ENCODE measurements around the gene CNN2. TPM values are rescaled to one million over a fixed set of nuclear protein-coding genes. Genes with fewer than 3 reads are reported as not detected.

Gene CNN2
- total RNA-seq, 5 donors from 2014 or later (not counting 1 experiment from before 2014, with no cell fraction given): 239 to 385 (median 314) TPM

GRCh38 chr19:1086613-1087012 lies 60.2 kb downstream of the CNN2 start:
- H3K27ac Mint-ChIP-seq: peak overlapping the region in 1 of 2 donors; percentile 52
- H3K4me3 Mint-ChIP-seq: peak overlapping the region in 1 of 3 donors; percentile 76
- H3K36me3 ChIP-seq (ENCODE audit: control insufficient read depth in 2 of 2, extremely low read depth in 1 of 2, insufficient read depth in 1 of 2, low read length in 1 of 2): peaks cover 38 to 73% of the 10 kb centered on the region in 2 donors
- ChIA-PET CTCF (no interaction called here), POLR2A (interaction anchor here (0.6 to 0.7 kb wide), 4 partner anchors 9 to 45 kb away, joined by 3 read pairs; no protein-coding TSS in a partner anchor)
- peaks cover 17 to 96% of the 10 kb centered on the region in 2 experiments for H3K4me1 ChIP-seq (ENCODE audit: control insufficient read depth in 1 of 2, extremely low read depth in 1 of 2, insufficient read depth in 2 of 2, low read length in 2 of 2)
- H3K27me3 Mint-ChIP-seq: no peaks in the 10 kb centered on the region
- no peaks in the 10 kb centered on the region for H3K9me3 ChIP-seq
- H3K4me3 ChIP-seq (ENCODE audit: control insufficient read depth in 1 of 2, extremely low read depth in 1 of 2, low read length in 1 of 2): no peak overlapping the region
- no peaks in the 10 kb centered on the region for H3K9me3 Mint-ChIP-seq
- H3K27me3 ChIP-seq (replicated peaks in 1 of 2; ENCODE audit: control insufficient read depth in 2 of 2, extremely low read depth in 1 of 2, insufficient read depth in 2 of 2, low read length in 1 of 2): no peaks in the 10 kb centered on the region
- H3K27ac ChIP-seq (ENCODE audit: low read length): peak overlapping the region; percentile 67
- peaks cover 22% of the 10 kb centered on the region for H3K36me3 Mint-ChIP-seq
- DNase-seq: peak in 1 of 35 experiments; percentile 36
- ATAC-seq (replicated peaks in 1 of 4): no peak
- WGBS (ENCODE audit: insufficient coverage): 62% methylated on average over 17 of the region's 21 CpGs
- peaks cover 38 to 59% (median 56%) of the 10 kb centered on the region in 3 donors for H3K4me1 Mint-ChIP-seq

GRCh38 chr19:1087813-1088415 lies 61.5 kb downstream of the CNN2 start:
- no peaks in the 10 kb centered on the region for H3K27me3 ChIP-seq (replicated peaks in 1 of 2; ENCODE audit: control insufficient read depth in 2 of 2, extremely low read depth in 1 of 2, insufficient read depth in 2 of 2, low read length in 1 of 2)
- peaks cover 40 to 70% of the 10 kb centered on the region in 2 donors for H3K36me3 ChIP-seq (ENCODE audit: control insufficient read depth in 2 of 2, extremely low read depth in 1 of 2, insufficient read depth in 1 of 2, low read length in 1 of 2)
- no peak overlapping the region for H3K4me3 ChIP-seq (ENCODE audit: control insufficient read depth in 1 of 2, extremely low read depth in 1 of 2, low read length in 1 of 2)
- CTCF ChIA-PET: no interaction called here
- POLR2A ChIA-PET: interaction anchor here in 1 of 2 donors (0.9 to 1.2 kb wide), 2 partner anchors 13 to 181 kb away, joined by 4 to 6 read pairs; partner anchors contain the start of gene CIRBP
- ATAC-seq (replicated peaks in 1 of 4) (peak; percentile 29 to 38 (median 30)), DNase-seq (peak in 18 of 35 experiments; percentile 40 to 74 (median 54))
- peak overlapping the region; percentile 90 to 95 for H3K27ac Mint-ChIP-seq
- WGBS (ENCODE audit: insufficient coverage): 4% methylated on average over 10 of the region's 27 CpGs
- H3K9me3 Mint-ChIP-seq: no peaks in the 10 kb centered on the region
- peaks cover 36 to 53% (median 50%) of the 10 kb centered on the region in 3 donors for H3K4me1 Mint-ChIP-seq
- peaks cover 16 to 89% of the 10 kb centered on the region in 2 experiments for H3K4me1 ChIP-seq (ENCODE audit: control insufficient read depth in 1 of 2, extremely low read depth in 1 of 2, insufficient read depth in 2 of 2, low read length in 2 of 2)
- H3K36me3 Mint-ChIP-seq: peaks cover 22% of the 10 kb centered on the region
- H3K9me3 ChIP-seq: no peaks in the 10 kb centered on the region
- H3K27me3 Mint-ChIP-seq: no peaks in the 10 kb centered on the region
- peak overlapping the region; percentile 67 for H3K27ac ChIP-seq (ENCODE audit: low read length)
- peak overlapping the region; percentile 49 to 76 (median 51) for H3K4me3 Mint-ChIP-seq

GRCh38 chr19:1088416-1089010 lies 62.1 kb downstream of the CNN2 start:
- Histone ChIP-seq H3K27ac (ENCODE audit: low read length) (peak overlapping the region; percentile 67), H3K27me3 (replicated peaks in 1 of 2; ENCODE audit: control insufficient read depth in 2 of 2, extremely low read depth in 1 of 2, insufficient read depth in 2 of 2, low read length in 1 of 2) (no peaks in the 10 kb centered on the region), H3K4me3 (ENCODE audit: control insufficient read depth in 1 of 2, extremely low read depth in 1 of 2, low read length in 1 of 2) (no peak overlapping the region), H3K9me3 (no peaks in the 10 kb centered on the region), H3K4me1 (ENCODE audit: control insufficient read depth in 1 of 2, extremely low read depth in 1 of 2, insufficient read depth in 2 of 2, low read length in 2 of 2) (peaks cover 16 to 89% of the 10 kb centered on the region in 2 experiments), H3K36me3 (ENCODE audit: control insufficient read depth in 2 of 2, extremely low read depth in 1 of 2, insufficient read depth in 1 of 2, low read length in 1 of 2) (peaks cover 35 to 65% of the 10 kb centered on the region in 2 donors)
- no peaks in the 10 kb centered on the region for H3K9me3 Mint-ChIP-seq
- CTCF ChIA-PET: no interaction called here
- H3K4me1 Mint-ChIP-seq: peaks cover 41 to 58% (median 54%) of the 10 kb centered on the region in 3 donors
- peak overlapping the region in 2 of 3 donors; percentile 17 to 76 for H3K4me3 Mint-ChIP-seq
- POLR2A ChIA-PET: interaction anchor here (0.6 to 0.9 kb wide), 2 partner anchors 14 to 90 kb away, joined by 6 to 8 read pairs; no protein-coding TSS in a partner anchor
- DNase-seq: peak in 2 of 35 experiments; percentile 49 to 60
- ATAC-seq (replicated peaks in 1 of 4): peak; percentile 8 to 35 (median 22)
- 75% methylated on average over 18 of the region's 27 CpGs for WGBS (ENCODE audit: insufficient coverage)
- H3K27me3 Mint-ChIP-seq: no peaks in the 10 kb centered on the region
- H3K27ac Mint-ChIP-seq: peak overlapping the region; percentile 90 to 95
- H3K36me3 Mint-ChIP-seq: peaks cover 21% of the 10 kb centered on the region

Other genes starting within 250 kb of the CNN2 start
- 100 to 1,000 TPM; 307 to 343 (median 316) TPM for gene PTBP1, start 229.2 kb upstream of the CNN2 start, total RNA-seq
- gene PLPPR3, start 204.7 kb upstream of the CNN2 start, total RNA-seq: under 1 TPM in 3 of 5 donors, not detected in 2; 0.22 to 0.36 (median 0.26) TPM
- 1 to 10 TPM in 2 of 5 donors, under 1 TPM in 3; 0.20 to 1.2 (median 0.38) TPM for gene AZU1, start 198.8 kb upstream of the CNN2 start, total RNA-seq
- gene PRTN3, start 185.6 kb upstream of the CNN2 start, total RNA-seq: under 1 TPM in 1 of 5 donors, not detected in 4; 0.50 TPM
- gene ELANE, start 174.3 kb upstream of the CNN2 start, total RNA-seq: under 1 TPM in 1 of 5 donors, not detected in 4; 0.83 TPM
- gene CFD, start 166.9 kb upstream of the CNN2 start, total RNA-seq: 10 to 100 TPM in 1 of 5 donors, 1 to 10 TPM in 4; 2.8 to 10.3 (median 5.6) TPM
- 100 to 1,000 TPM in 1 of 5 donors, 10 to 100 TPM in 4; 55.0 to 105 (median 92.4) TPM for gene MED16, start 133.4 kb upstream of the CNN2 start, total RNA-seq
- not detected for gene RNU6-9, start 133.1 kb upstream of the CNN2 start, total RNA-seq
- gene R3HDM4, start 113.4 kb upstream of the CNN2 start, total RNA-seq: 100 to 1,000 TPM; 190 to 252 (median 220) TPM
- gene KISS1R, start 109.3 kb upstream of the CNN2 start, total RNA-seq: 1 to 10 TPM; 1.5 to 4.9 (median 2.8) TPM
- gene ARID3A, start 100.6 kb upstream of the CNN2 start, total RNA-seq: 10 to 100 TPM in 4 of 5 donors, 1 to 10 TPM in 1; 9.8 to 13.2 (median 12.0) TPM
- 10 to 100 TPM; 24.6 to 65.9 (median 53.5) TPM for gene WDR18, start 42.3 kb upstream of the CNN2 start, total RNA-seq
- under 1 TPM in 3 of 5 donors, not detected in 2; 0.07 to 0.44 (median 0.09) TPM for gene GRIN3B, start 26.2 kb upstream of the CNN2 start, total RNA-seq
- gene TMEM259, start 5.5 kb upstream of the CNN2 start, total RNA-seq: 100 to 1,000 TPM; 319 to 423 (median 372) TPM
- gene RNU6-2, start 5.1 kb upstream of the CNN2 start, total RNA-seq: not detected
- gene ABCA7, start 13.5 kb downstream of the CNN2 start, total RNA-seq: 100 to 1,000 TPM; 166 to 217 (median 178) TPM
- 1,000 to 10,000 TPM in 3 of 5 donors, 100 to 1,000 TPM in 2; 729 to 1,130 (median 1,073) TPM for gene ARHGAP45, start 40.6 kb downstream of the CNN2 start, total RNA-seq
- gene POLR2E, start 68.8 kb downstream of the CNN2 start, total RNA-seq: 100 to 1,000 TPM in 3 of 5 donors, 10 to 100 TPM in 2; 75.7 to 119 (median 101) TPM
- gene GPX4, start 77.4 kb downstream of the CNN2 start, total RNA-seq: 100 to 1,000 TPM; 139 to 221 (median 196) TPM
- 100 to 1,000 TPM in 3 of 5 donors, 10 to 100 TPM in 2; 90.2 to 115 (median 106) TPM for gene SBNO2, start 147.7 kb downstream of the CNN2 start, total RNA-seq
- 100 to 1,000 TPM in 2 of 5 donors, 10 to 100 TPM in 3; 70.2 to 115 (median 99.5) TPM for gene STK11, start 179.2 kb downstream of the CNN2 start, total RNA-seq
- under 1 TPM in 4 of 5 donors, not detected in 1; 0.08 to 0.36 (median 0.23) TPM for gene CBARP, start 211.4 kb downstream of the CNN2 start, total RNA-seq
- 100 to 1,000 TPM; 117 to 233 (median 155) TPM for gene ATP5F1D, start 215.1 kb downstream of the CNN2 start, total RNA-seq
- 100 to 1,000 TPM in 1 of 5 donors, 10 to 100 TPM in 4; 54.0 to 161 (median 66.9) TPM for gene MIDN, start 222.0 kb downstream of the CNN2 start, total RNA-seq
- 100 to 1,000 TPM; 477 to 682 (median 657) TPM for gene CIRBP, start 242.7 kb downstream of the CNN2 start, total RNA-seq
- gene FAM174C, start 248.9 kb downstream of the CNN2 start, total RNA-seq: 10 to 100 TPM; 42.1 to 69.8 (median 60.4) TPM

Data from T-cell (primary cell).